WTC11 (cell line): ENCODE results near the gene INPP4B. TPM values are rescaled to one million over a fixed set of nuclear protein-coding genes. Genes with fewer than 3 reads are reported as not detected.

Experiments
- ATAC-seq: fragments of 200-7000 bp; cut with Tn5 transposase; 2 replicates; pipeline ENCODE4 v1.10.0; 2021; ENCODE audit warnings: mild to moderate bottlenecking, moderate library complexity
- CTCF ChIA-PET: fragments of 300-600 bp; sonication (Branson Sonifier 250); formaldehyde crosslinking; loops from one replicate; lab custom pipeline; 2021; ENCODE audit warnings: antibody characterized with exemption; lab: Charles Lee
- POLR2A ChIA-PET: fragments of 350-600 bp; sonication (Branson Sonifier 250); formaldehyde crosslinking; loops from one replicate; lab custom pipeline; 2021; ENCODE audit warnings: antibody characterized with exemption; lab: Charles Lee
- DNase-seq: peaks from one replicate; pipeline ENCODE4 v3.0.0; 2021; ENCODE audit warnings: low spot score
- H3K27ac Mint-ChIP-seq: 2 replicates; pipeline ENCODE4 v1.8.0; 2021; ENCODE audit warnings: mixed read lengths
- H3K27me3 Mint-ChIP-seq: 2 replicates; pipeline ENCODE4 v1.8.0; 2021; ENCODE audit warnings: low read depth, mild to moderate bottlenecking, moderate library complexity, mixed read lengths
- H3K36me3 Mint-ChIP-seq: 2 replicates; pipeline ENCODE4 v1.8.0; 2021; ENCODE audit warnings: mixed read lengths
- H3K4me1 Mint-ChIP-seq: 2 replicates; pipeline ENCODE4 v1.8.0; 2022; ENCODE audit warnings: mixed read lengths
- H3K4me3 Mint-ChIP-seq: 2 replicates; pipeline ENCODE4 v1.8.0; 2021; ENCODE audit warnings: mild to moderate bottlenecking, moderate library complexity, mixed read lengths
- H3K9me3 Mint-ChIP-seq: 2 replicates; pipeline ENCODE4 v1.8.0; 2021; ENCODE audit warnings: mixed read lengths
- AFF4 ChIP-seq: sonication (generic); formaldehyde crosslinking; IDR thresholded peaks from 2 replicates; pipeline ENCODE4 v1.8.1; 2023; ENCODE audit warnings: mild to moderate bottlenecking, missing genetic modification reagents, borderline replicate concordance
- ATF2 ChIP-seq: sonication (generic); formaldehyde crosslinking; IDR thresholded peaks from 2 replicates; pipeline ENCODE4 v1.8.1; 2022; ENCODE audit warnings: low read depth, missing genetic modification reagents, borderline replicate concordance
- ATF6 ChIP-seq: sonication (generic); formaldehyde crosslinking; IDR thresholded peaks from 2 replicates; pipeline ENCODE4 v1.8.1; 2023; ENCODE audit warnings: mild to moderate bottlenecking, missing genetic modification reagents
- IRF2 ChIP-seq: sonication (generic); formaldehyde crosslinking; IDR thresholded peaks from 2 replicates; pipeline ENCODE4 v1.8.0; 2022; ENCODE audit warnings: low read depth, missing genetic modification reagents, borderline replicate concordance
- NR2C2 ChIP-seq: sonication (generic); formaldehyde crosslinking; IDR thresholded peaks from 2 replicates; pipeline ENCODE4 v1.8.0; 2022; ENCODE audit warnings: mild to moderate bottlenecking, missing genetic modification reagents
- OVOL2 ChIP-seq: fragments of 250-450 bp; sonication (Bioruptor Pico); IDR thresholded peaks from 2 replicates; pipeline ENCODE4 v1.9.0; 2021; ENCODE audit warnings: mild to moderate bottlenecking, borderline replicate concordance
- TCF7 ChIP-seq: sonication (generic); formaldehyde crosslinking; IDR thresholded peaks from 2 replicates; pipeline ENCODE4 v1.8.0; 2022; ENCODE audit warnings: mild to moderate bottlenecking, low read depth, missing genetic modification reagents, moderate library complexity
- USF1 ChIP-seq: sonication (generic); formaldehyde crosslinking; IDR thresholded peaks from 2 replicates; pipeline ENCODE4 v1.8.0; 2022; ENCODE audit warnings: mild to moderate bottlenecking, missing genetic modification reagents
- ZNF121 ChIP-seq: sonication (generic); formaldehyde crosslinking; IDR thresholded peaks from 2 replicates; pipeline ENCODE4 v1.8.0; 2023; ENCODE audit warnings: missing genetic modification reagents
- ZNF219 ChIP-seq: sonication (generic); formaldehyde crosslinking; IDR thresholded peaks from 2 replicates; pipeline ENCODE4 v1.8.0; 2023; ENCODE audit warnings: missing genetic modification reagents, mild to moderate bottlenecking, borderline replicate concordance
- ZNF423 ChIP-seq: fragments of 250-450 bp; sonication (Bioruptor Pico); IDR thresholded peaks from 2 replicates; pipeline ENCODE4 v2.1.2; 2022; ENCODE audit warnings: mild to moderate bottlenecking, moderate library complexity
- total RNA-seq: library from RNA; stranded (reverse); gene quantifications from 3 replicates; pipeline ENCODE4 v1.2.3, GENCODE V29; 2021

INPP4B gene
- total RNA-seq, 1 experiment from 2014 or later, result 0.92 TPM

- CTCF ChIA-PET, result no interaction called here
- H3K4me3 Mint-ChIP-seq, result no peak overlapping the region
- TF ChIP-seq TCF7, result no peak
- TF ChIP-seq ATF6 (CRISPR knock-in tag), result no peak
- no peak for TF ChIP-seq IRF2
- no peak for TF ChIP-seq NR2C2
- no peak for TF ChIP-seq USF1
- no peak for TF ChIP-seq OVOL2 (CRISPR knock-in tag)
- TF ChIP-seq ZNF121 (CRISPR knock-in tag), result no peak
- TF ChIP-seq ATF2 (CRISPR knock-in tag), result no peak
- H3K27ac Mint-ChIP-seq, result no peak overlapping the region
- no peaks in the 10 kb centered on the region for H3K9me3 Mint-ChIP-seq
- no peaks in the 10 kb centered on the region for H3K36me3 Mint-ChIP-seq
- POLR2A ChIA-PET, result no interaction called here
- H3K4me1 Mint-ChIP-seq, result peaks cover 16% of the 10 kb centered on the region
- ATAC-seq (no peak), DNase-seq (no peak)
- H3K27me3 Mint-ChIP-seq, result no peaks in the 10 kb centered on the region; the same call in 1 of the 2 replicates
Measured at GRCh38 chr4:142550965-142551364, 295.1 kb downstream of the INPP4B start.

GRCh38 chr4:142549726-142550463, 296.2 kb downstream of the INPP4B start:
- ChIA-PET CTCF (no interaction called here), POLR2A (no interaction called here)
- no peak overlapping the region for H3K27ac Mint-ChIP-seq
- no peak for DNase-seq
- no peaks in the 10 kb centered on the region for H3K9me3 Mint-ChIP-seq
- TF ChIP-seq AFF4 (no peak), ZNF423 (CRISPR knock-in tag) (0 out of 2 replicates have a peak, but pooled peaks have one; percentile 11)
- no peak overlapping the region for H3K4me3 Mint-ChIP-seq
- H3K27me3 Mint-ChIP-seq, result no peaks in the 10 kb centered on the region; the same call in 1 of the 2 replicates
- ATAC-seq, result peak; percentile 51
- H3K36me3 Mint-ChIP-seq, result no peaks in the 10 kb centered on the region
- H3K4me1 Mint-ChIP-seq, result peaks cover 16% of the 10 kb centered on the region

- CTCF ChIA-PET, result no interaction called here
- ATAC-seq, result no peak
- DNase-seq, result no peak
- Mint-ChIP-seq H3K9me3 (no peaks in the 10 kb centered on the region), H3K4me3 (no peak overlapping the region), H3K36me3 (no peaks in the 10 kb centered on the region), H3K4me1 (peaks cover 16% of the 10 kb centered on the region), H3K27ac (peak overlapping the region; percentile 25), H3K27me3 (no peaks in the 10 kb centered on the region; the same call in 1 of the 2 replicates)
- TF ChIP-seq ZNF219 (CRISPR knock-in tag), result no peak
- POLR2A ChIA-PET, result no interaction called here
Measured at GRCh38 chr4:142549248-142549647, 296.9 kb downstream of the INPP4B start.
